GM20000 (cell line): Measurements from ENCODE around the gene C5orf63.
"Not testable (repeated sequence)": the region's sequence is repeated elsewhere in the genome, so short reads cannot be mapped to it uniquely, and the experiment has no call there.

Experiments
- DNase-seq: peaks from one replicate; pipeline ENCODE4 v3.0.0; 2012; ENCODE audit warnings: low spot score
- CTCF ChIP-seq: IDR thresholded peaks from 2 replicates; pipeline ENCODE4 v1.5.1; 2012; ENCODE audit warnings: mild to moderate bottlenecking, control low read depth; ENCODE audit errors: extremely low read depth, missing control alignments

The C5orf63 gene

DNA sequence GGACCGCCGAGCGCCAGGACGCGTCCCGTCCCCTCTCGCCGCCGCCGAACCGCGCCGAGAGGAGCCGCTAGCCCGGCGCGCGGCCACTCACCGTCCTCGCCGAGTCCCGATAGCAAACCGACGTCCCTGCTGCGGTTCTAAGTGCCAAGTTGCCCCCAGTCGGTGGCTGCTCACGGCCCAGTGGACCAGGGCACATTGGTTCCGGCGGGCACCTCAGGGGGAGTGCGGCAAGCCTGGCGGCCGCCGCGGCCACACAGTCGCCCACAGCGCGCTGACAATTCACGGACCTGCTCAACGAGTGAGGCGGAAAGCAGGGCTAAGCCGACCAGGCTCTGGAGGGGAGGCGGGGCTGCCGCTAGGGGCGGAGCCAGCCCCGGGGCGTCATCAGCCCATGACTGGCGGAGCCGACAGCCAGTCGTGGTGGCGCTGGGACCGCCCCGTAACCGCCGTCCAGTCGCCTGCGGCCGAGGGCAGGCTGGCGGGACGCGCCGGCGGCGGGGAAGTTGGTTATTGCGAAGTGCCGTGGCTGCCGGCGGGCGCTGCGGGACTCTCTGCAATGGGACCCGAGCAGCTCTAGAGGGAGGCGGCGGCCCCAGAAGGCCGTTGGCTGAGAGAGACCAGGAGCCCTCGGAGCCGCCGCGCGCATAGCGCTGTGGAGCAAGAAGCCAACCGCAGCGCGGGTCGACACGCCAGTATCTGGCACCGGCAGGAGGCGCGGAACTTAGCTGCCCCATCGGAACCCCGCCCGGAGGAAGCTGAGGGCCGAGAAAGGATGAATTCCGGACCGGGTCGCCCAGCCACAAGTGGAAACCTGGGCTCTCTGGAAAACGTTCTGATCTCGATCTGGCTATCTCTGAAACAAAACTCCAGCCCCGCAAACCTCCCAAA lies 42.8 kb downstream of the C5orf63 start, which contains the start of gene MARCHF3:
Gene MARCHF3 (minus strand): TSS at position 300 of the 888 bp plus-strand sequence. CDS start 112,387 bp downstream, outside the sequence.
- peak; percentile 98 for DNase-seq
- peak; percentile 5 for TF ChIP-seq CTCF

- DNase-seq, result peak; percentile 38
- TF ChIP-seq CTCF, result no peak
These were observed 43.6 kb downstream of the C5orf63 start for GRCh38 chr5:127029581-127030258.

GRCh38 chr5:127028822-127029457 lies 44.4 kb downstream of the C5orf63 start:
- peak; percentile 24 for DNase-seq
- no peak for TF ChIP-seq CTCF

GRCh38 chr5:127027539-127027938 lies 45.8 kb downstream of the C5orf63 start:
- DNase-seq, result no peak
- TF ChIP-seq CTCF, result no peak

- no peak for TF ChIP-seq CTCF
- no peak for DNase-seq
These were observed 47.1 kb downstream of the C5orf63 start for GRCh38 chr5:127026166-127026565.

DNA sequence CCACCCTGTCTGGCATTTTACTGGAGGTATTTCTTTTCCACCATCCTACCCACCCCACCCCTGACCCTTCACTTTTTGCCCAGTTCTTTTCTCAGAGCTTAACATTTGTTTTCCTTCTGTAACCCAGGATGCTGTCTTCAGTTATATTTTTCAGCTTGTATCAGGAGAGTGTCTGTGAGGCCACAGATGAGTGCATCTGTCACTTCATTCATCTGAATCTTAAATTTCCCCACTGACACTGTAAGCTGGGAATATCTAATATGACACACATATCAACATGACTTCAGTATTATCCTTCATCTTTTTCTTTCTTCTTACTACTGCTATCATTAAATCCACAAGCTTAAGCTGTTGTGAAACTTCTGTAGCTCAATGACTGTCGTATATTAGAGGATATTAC lies 47.8 kb downstream of the C5orf63 start:
- DNase-seq, result no peak
- no peak for TF ChIP-seq CTCF

DNA sequence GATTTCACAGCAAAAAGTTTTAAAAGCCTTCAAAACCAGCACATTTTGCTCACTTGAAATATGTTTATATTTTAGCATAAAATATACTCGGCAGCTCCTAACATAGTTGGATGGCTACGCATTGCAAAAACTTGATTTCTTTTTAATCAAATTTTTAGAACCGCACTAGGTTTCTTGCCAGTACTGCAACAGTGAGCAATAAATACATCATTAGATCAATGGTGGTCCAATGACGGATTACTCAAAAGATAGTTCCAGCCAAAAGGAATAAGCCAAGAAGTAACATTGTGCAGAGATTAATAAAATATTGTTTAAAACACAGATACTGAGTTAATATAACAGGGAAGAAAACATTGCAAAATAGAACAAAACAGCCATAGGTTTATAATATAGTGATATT lies 48.5 kb downstream of the C5orf63 start:
- TF ChIP-seq CTCF, result no peak

GRCh38 chr5:127023552-127024191 lies 49.6 kb downstream of the C5orf63 start:
- not testable (repeated sequence) for DNase-seq

More for the DNA sequence above, 48.5 kb downstream of the C5orf63 start:
- DNase-seq, result no peak
